GM12878 (cell line): ENCODE results near the gene RAD9A. TPM values are rescaled to one million over a fixed set of nuclear protein-coding genes. Genes with fewer than 3 reads are reported as not detected.

Experiments
- BACH1 ChIP-seq: fragments of 450-650 bp; IDR thresholded peaks from 2 replicates; pipeline ENCODE4 v1.6.1; 2017; ENCODE audit warnings: mild to moderate bottlenecking, borderline replicate concordance
- CHD4 ChIP-seq: fragments of 200-600 bp; sonication (generic); IDR thresholded peaks from 2 replicates; pipeline ENCODE4 v1.6.1; 2016; ENCODE audit warnings: mild to moderate bottlenecking
- CREB1 ChIP-seq: IDR thresholded peaks from 2 replicates; pipeline ENCODE4 v1.6.1; 2012; ENCODE audit warnings: low read depth, mild to moderate bottlenecking, inconsistent platforms
- CUX1 ChIP-seq: IDR thresholded peaks from 2 replicates; pipeline ENCODE4 v1.6.1; 2012; ENCODE audit warnings: improper control_type of control experiment, low read depth, low read length; ENCODE audit not compliant: insufficient replicate concordance
- KAT2A ChIP-seq: conservative IDR thresholded peaks from 2 replicates; pipeline ENCODE4 v1.6.1; 2011; ENCODE audit warnings: low read depth, low read length; ENCODE audit not compliant: control insufficient read depth
- MTA2 ChIP-seq: fragments of 450-650 bp; IDR thresholded peaks from 2 replicates; pipeline ENCODE4 v1.6.1; 2016; ENCODE audit warnings: low read depth, mild to moderate bottlenecking, moderate library complexity
- POLR2A ChIP-seq: IDR thresholded peaks from 2 replicates; pipeline ENCODE4 v1.6.1; 2011; ENCODE audit warnings: low read depth, mild to moderate bottlenecking, low read length
- SMAD1 ChIP-seq: fragments of 450-650 bp; IDR thresholded peaks from 2 replicates; pipeline ENCODE4 v1.6.1; 2018; ENCODE audit warnings: mild to moderate bottlenecking, low read depth; ENCODE audit not compliant: partially characterized antibody
- TCF12 ChIP-seq: IDR thresholded peaks from 2 replicates; pipeline ENCODE4 v1.6.1; 2011; ENCODE audit warnings: low read depth, mild to moderate bottlenecking, low read length
- USF1 ChIP-seq: IDR thresholded peaks from 2 replicates; pipeline ENCODE4 v1.6.1; 2011; ENCODE audit warnings: borderline replicate concordance, low read depth, mild to moderate bottlenecking, moderate library complexity, mixed read lengths, low read length; ENCODE audit not compliant: insufficient read depth; ENCODE audit errors: extremely low read length
- ZNF687 ChIP-seq: fragments of 450-650 bp; IDR thresholded peaks from 2 replicates; pipeline ENCODE4 v1.6.1; 2017; ENCODE audit warnings: mild to moderate bottlenecking, moderate library complexity
- polyA plus RNA-seq, 11 experiments: library from polyadenylated mRNA; depleted of rRNA in 4 of 11; unstranded in 6 of 11; stranded (reverse) in 5 of 11; fragments of >200 nt; fragmentation: Nextera tagmentation in 4 of 11; fragmentation: Illumina TruSeq in 1 of 11; extraction: Ambion mirVana in 4 of 11; extraction: Trizol in 1 of 11; gene quantifications; 1 replicate in 1 of 11; 2 replicates in 10 of 11; pipeline versions ENCODE4 v1.2.1 to v1.2.3, GENCODE V29; 2011 to 2016; ENCODE audit warnings: inconsistent platforms in 2 of 11, missing spikeins in 2 of 11, low read depth in 1 of 11
- total RNA-seq, 4 experiments: library from RNA; depleted of rRNA in 3 of 4; stranded (reverse); fragments of >200 nt in 3 of 4; fragmentation: Illumina TruSeq in 1 of 4; extraction: Trizol in 1 of 4; gene quantifications; 2 replicates each; pipeline versions ENCODE4 v1.2.1 to v1.2.3, GENCODE V29; 2013 to 2021
- TF ChIP-seq, protein P1 (sequence below): fragments of 450-650 bp; IDR thresholded peaks from 2 replicates; pipeline ENCODE4 v1.6.1; 2017; ENCODE audit warnings: borderline replicate concordance
- TF ChIP-seq, protein P2 (sequence below): fragments of 450-650 bp; IDR thresholded peaks from 2 replicates; pipeline ENCODE4 v1.6.1; 2016; ENCODE audit warnings: mild to moderate bottlenecking
- TF ChIP-seq, protein P3 (sequence below): IDR thresholded peaks from 2 replicates; pipeline ENCODE4 v1.6.1; 2011; ENCODE audit warnings: low read depth, mild to moderate bottlenecking, low read length, moderate library complexity, borderline replicate concordance; ENCODE audit errors: extremely low read depth

Gene RAD9A
- total and polyA plus RNA-seq, 10 of the 15 experiments (the other 5 are each of a cell fraction or from before 2014, with no cell fraction given): 1.1 to 36.2 (median 19.8) TPM

GRCh38 chr11:67436459-67437081 lies 44.8 kb downstream of the RAD9A start (continued):
- TF ChIP-seq ZNF687: peak; percentile 85
- TF ChIP-seq CHD4: no peak
- peak; percentile 62 for TF ChIP-seq MTA2
- no peak for TF ChIP-seq CREB1
- peak; percentile 5 for TF ChIP-seq USF1
- TF ChIP-seq KAT2A: no peak
- no peak for TF ChIP-seq CUX1
- TF ChIP-seq BACH1: no peak
- TF ChIP-seq POLR2A: peak; percentile 38
- peak; percentile 48 for TF ChIP-seq SMAD1
- TF ChIP-seq TCF12: peak; percentile 99
- TF ChIP-seq, protein P1, sequence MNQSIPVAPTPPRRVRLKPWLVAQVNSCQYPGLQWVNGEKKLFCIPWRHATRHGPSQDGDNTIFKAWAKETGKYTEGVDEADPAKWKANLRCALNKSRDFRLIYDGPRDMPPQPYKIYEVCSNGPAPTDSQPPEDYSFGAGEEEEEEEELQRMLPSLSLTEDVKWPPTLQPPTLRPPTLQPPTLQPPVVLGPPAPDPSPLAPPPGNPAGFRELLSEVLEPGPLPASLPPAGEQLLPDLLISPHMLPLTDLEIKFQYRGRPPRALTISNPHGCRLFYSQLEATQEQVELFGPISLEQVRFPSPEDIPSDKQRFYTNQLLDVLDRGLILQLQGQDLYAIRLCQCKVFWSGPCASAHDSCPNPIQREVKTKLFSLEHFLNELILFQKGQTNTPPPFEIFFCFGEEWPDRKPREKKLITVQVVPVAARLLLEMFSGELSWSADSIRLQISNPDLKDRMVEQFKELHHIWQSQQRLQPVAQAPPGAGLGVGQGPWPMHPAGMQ: no peak
- TF ChIP-seq, protein P2, sequence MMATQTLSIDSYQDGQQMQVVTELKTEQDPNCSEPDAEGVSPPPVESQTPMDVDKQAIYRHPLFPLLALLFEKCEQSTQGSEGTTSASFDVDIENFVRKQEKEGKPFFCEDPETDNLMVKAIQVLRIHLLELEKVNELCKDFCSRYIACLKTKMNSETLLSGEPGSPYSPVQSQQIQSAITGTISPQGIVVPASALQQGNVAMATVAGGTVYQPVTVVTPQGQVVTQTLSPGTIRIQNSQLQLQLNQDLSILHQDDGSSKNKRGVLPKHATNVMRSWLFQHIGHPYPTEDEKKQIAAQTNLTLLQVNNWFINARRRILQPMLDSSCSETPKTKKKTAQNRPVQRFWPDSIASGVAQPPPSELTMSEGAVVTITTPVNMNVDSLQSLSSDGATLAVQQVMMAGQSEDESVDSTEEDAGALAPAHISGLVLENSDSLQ: 0 out of 2 replicates have a peak, but pooled peaks have one; percentile 23
- TF ChIP-seq, protein P3, sequence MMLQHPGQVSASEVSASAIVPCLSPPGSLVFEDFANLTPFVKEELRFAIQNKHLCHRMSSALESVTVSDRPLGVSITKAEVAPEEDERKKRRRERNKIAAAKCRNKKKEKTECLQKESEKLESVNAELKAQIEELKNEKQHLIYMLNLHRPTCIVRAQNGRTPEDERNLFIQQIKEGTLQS: no peak
